ENCODE measurements around the gene MAPK8.

The MAPK8 gene

DNA sequence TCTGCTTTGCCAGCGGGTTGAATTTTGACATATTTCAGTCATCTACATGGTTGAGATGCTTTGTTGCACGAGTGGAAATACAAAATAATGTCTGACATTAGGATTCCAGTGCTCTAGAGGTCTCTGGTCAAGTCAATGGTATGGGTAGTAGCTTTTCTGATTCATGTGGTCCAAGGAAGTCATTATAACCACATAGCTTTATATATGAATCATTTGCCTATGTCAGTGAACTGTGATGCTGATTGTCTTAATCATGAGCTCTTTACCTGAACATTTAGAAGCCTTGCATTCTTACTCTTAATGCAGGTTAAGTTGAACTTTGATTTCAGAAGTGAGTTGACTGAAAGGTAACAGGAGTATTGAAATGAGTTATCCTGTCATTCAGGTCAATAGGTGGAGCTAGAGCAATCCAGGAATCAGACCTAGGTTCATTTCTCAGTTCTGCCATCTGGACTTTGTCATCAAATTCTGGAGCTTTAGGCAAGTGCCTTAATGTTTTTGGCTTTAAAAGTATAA lies 3.3 kb downstream of the MAPK8 start:
- peak; percentile 44 for DNase-seq (ENCODE audit: low spot score)
- TF ChIP-seq, protein P1, sequence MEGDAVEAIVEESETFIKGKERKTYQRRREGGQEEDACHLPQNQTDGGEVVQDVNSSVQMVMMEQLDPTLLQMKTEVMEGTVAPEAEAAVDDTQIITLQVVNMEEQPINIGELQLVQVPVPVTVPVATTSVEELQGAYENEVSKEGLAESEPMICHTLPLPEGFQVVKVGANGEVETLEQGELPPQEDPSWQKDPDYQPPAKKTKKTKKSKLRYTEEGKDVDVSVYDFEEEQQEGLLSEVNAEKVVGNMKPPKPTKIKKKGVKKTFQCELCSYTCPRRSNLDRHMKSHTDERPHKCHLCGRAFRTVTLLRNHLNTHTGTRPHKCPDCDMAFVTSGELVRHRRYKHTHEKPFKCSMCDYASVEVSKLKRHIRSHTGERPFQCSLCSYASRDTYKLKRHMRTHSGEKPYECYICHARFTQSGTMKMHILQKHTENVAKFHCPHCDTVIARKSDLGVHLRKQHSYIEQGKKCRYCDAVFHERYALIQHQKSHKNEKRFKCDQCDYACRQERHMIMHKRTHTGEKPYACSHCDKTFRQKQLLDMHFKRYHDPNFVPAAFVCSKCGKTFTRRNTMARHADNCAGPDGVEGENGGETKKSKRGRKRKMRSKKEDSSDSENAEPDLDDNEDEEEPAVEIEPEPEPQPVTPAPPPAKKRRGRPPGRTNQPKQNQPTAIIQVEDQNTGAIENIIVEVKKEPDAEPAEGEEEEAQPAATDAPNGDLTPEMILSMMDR (IDR thresholded peaks at IDR 0.05; ENCODE audit: borderline replicate concordance, control extremely low read depth, extremely low read depth, insufficient read depth, missing control alignments) = no peak
- in situ Hi-C loops (cut with MboI; ENCODE audit: low sequenced_read_pairs, unreplicated experiment) = no loop called here

DNA sequence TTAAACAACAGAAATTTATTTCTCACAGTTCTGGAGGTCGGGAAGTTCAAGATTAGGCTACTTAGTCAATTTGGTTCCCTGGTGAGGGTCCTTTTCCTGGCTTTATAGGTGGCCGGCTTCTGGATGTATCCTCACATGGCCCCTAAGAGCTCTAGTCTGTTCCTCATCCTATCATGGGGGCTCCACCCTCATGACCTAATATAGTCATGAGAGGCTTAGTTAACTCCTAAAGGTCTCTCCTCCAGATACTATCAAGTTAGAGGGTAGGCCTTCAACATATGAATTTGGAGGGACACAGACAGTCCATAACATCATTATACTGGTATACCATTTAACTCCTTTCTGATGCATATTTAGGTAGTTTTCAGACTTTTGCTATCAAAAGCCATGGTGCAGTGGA lies 7.6 kb downstream of the MAPK8 start:
- no peak for DNase-seq (ENCODE audit: low spot score)
- in situ Hi-C loops (cut with MboI; ENCODE audit: low sequenced_read_pairs, unreplicated experiment) = no loop called here
- TF ChIP-seq, protein P1 (IDR thresholded peaks at IDR 0.05; ENCODE audit: borderline replicate concordance, control extremely low read depth, extremely low read depth, insufficient read depth, missing control alignments) = no peak

DNA sequence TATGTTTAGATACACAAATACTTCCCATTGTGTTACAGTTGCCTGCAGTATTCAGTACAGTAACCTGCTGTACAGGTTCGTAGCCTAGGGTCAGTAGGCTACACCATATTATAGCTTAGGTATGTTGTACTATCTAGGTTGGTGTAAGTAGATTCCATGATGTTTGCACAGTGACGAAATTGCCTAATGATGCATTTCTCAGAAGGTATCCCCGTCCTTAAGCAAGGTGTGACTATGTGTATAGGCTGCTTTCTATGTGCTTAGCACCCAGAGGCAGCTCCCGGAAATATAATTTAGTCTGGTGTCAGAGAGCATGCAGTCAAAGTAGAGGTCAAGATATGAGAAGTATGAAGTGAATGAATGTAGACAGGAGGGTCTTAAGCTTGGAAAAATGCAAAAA lies 9.8 kb downstream of the MAPK8 start:
- no peak for DNase-seq (ENCODE audit: low spot score)
- in situ Hi-C loops (cut with MboI; ENCODE audit: low sequenced_read_pairs, unreplicated experiment) = no loop called here
- TF ChIP-seq, protein P1 (IDR thresholded peaks at IDR 0.05; ENCODE audit: borderline replicate concordance, control extremely low read depth, extremely low read depth, insufficient read depth, missing control alignments) = no peak

DNA sequence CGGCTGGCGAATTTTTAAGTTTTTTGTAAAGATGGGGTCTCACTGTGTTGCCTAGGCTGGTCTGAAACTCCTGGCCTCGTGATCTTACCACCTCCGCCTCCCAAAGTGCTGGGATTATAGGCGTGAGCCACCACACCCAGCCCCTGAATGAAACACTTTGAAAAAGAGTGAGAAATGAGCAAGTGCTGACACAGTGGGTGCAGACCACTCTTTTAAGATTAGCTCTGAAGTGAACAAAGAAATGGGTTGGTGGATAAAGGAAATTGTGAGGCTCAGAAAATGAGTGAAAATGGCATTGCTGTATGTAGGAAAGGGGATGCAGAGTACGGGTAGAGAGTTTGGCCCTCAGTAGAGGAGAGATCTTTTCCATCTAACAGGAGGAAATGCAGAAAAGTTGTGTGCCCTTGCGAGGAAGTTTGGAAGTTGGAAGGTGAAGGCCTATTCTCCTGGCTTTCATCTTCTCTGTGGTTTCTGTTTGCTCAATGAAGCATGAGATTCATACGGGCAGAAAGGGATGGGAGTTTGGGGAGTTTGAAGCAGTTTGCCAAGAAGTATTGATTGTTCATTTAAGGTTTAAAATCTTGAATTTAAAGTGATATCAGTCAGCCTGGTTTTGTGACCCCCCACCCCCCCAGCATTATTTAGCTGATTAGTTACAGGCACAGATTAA lies 11.0 kb downstream of the MAPK8 start:
- no peak for DNase-seq (ENCODE audit: low spot score)
- in situ Hi-C loops (cut with MboI; ENCODE audit: low sequenced_read_pairs, unreplicated experiment) = no loop called here
- TF ChIP-seq, protein P1 (IDR thresholded peaks at IDR 0.05; ENCODE audit: borderline replicate concordance, control extremely low read depth, extremely low read depth, insufficient read depth, missing control alignments) = no peak

DNA sequence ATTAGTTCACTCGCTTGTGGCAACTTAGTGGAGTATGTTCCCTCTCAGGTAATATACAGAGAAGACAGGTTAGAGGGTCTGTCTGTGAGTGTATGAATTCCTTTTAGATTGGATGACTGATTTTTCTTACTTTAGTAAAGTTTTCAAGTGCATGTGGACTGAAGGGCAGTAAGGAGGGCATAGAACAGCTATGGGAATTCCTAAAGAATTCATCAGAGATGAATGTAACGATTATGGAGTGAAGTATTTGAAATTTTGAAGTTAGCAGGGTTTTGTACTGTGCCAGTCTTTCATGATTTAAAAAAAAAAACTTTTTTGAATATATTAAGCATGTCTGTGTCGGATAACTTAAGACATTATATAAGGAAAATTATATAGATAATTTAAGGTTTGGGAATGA lies 15.5 kb downstream of the MAPK8 start:
- TF ChIP-seq, protein P1 (IDR thresholded peaks at IDR 0.05; ENCODE audit: borderline replicate concordance, control extremely low read depth, extremely low read depth, insufficient read depth, missing control alignments) = no peak
- no peak for DNase-seq (ENCODE audit: low spot score)
- in situ Hi-C loops (cut with MboI; ENCODE audit: low sequenced_read_pairs, unreplicated experiment) = no loop called here

DNA sequence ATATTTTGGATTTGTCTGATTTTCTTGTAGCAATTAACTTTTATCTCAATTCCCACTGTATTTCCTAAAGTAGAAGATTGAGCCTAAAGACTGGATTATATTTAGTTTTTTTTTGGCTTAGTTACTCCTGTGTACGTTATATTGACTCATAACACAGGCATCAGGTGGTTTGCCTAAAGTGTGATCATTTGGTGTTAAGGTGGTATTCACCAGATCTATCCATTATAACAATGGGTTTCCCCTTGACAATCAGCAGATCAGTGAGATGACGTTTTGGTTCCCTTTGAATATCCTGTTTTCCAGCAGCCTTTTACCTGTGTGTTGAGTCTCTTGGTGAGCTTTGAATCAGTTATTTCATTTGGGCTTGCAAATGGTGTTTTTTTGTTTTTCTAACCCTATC lies 18.1 kb downstream of the MAPK8 start:
- TF ChIP-seq, protein P1 (IDR thresholded peaks at IDR 0.05; ENCODE audit: borderline replicate concordance, control extremely low read depth, extremely low read depth, insufficient read depth, missing control alignments) = no peak
- in situ Hi-C loops (cut with MboI; ENCODE audit: low sequenced_read_pairs, unreplicated experiment) = no loop called here
- no peak for DNase-seq (ENCODE audit: low spot score)
